Caco-2 (cell line): ENCODE results near the gene ZNF473. TPM values are rescaled to one million over a fixed set of nuclear protein-coding genes. Genes with fewer than 3 reads are reported as not detected.

ENCODE experiments used
- BruUV-seq: library from RNA; stranded (reverse); fragments of 400-500 nt; replicated peaks from 2 replicates; lab custom pipeline; 2021; lab: Mats Ljungman, UMichigan
- CTCF ChIA-PET: fragments of 300-600 bp; sonication (Branson Sonifier 250); formaldehyde crosslinking; loops from one replicate; lab custom pipeline; 2022; ENCODE audit warnings: antibody characterized with exemption; lab: Charles Lee
- POLR2A ChIA-PET: fragments of 300-600 bp; sonication (Branson Sonifier 250); formaldehyde crosslinking; loops from one replicate; lab custom pipeline; 2022; ENCODE audit warnings: antibody characterized with exemption; lab: Charles Lee
- DNase-seq, 2 experiments: peaks; one replicate each; pipeline versions ENCODE4 v3.0.0 to v3.0.0-alpha.2; 2020 to 2022
- H3K27me3 ChIP-seq: replicated peaks from 2 replicates; pipeline ENCODE4 v1.6.0; 2011; ENCODE audit warnings: low read length; ENCODE audit not compliant: control insufficient read depth, insufficient read depth
- H3K36me3 ChIP-seq: 2 replicates; pipeline ENCODE4 v1.5.1; 2011; ENCODE audit warnings: low read length; ENCODE audit not compliant: control insufficient read depth, insufficient read depth
- H3K4me1 ChIP-seq: fragments of 250-450 bp; sonication (Bioruptor Pico); 2 replicates; pipeline ENCODE4 v1.5.1; 2020; ENCODE audit warnings: mild to moderate bottlenecking
- H3K4me3 ChIP-seq: 2 replicates; pipeline ENCODE4 v1.5.1; 2011; ENCODE audit warnings: low read depth, mild to moderate bottlenecking, control low read depth, low read length
- H3K9me3 ChIP-seq: fragments of 250-450 bp; sonication (Bioruptor Pico); 2 replicates; pipeline ENCODE4 v1.5.1; 2020; ENCODE audit warnings: mild to moderate bottlenecking, moderate library complexity
- H3K27ac Mint-ChIP-seq: one replicate; pipeline ENCODE4 v1.8.0; 2022; ENCODE audit warnings: mixed read lengths; ENCODE audit not compliant: unreplicated experiment
- H3K27me3 Mint-ChIP-seq: one replicate; pipeline ENCODE4 v1.8.0; 2022; ENCODE audit warnings: mixed read lengths; ENCODE audit not compliant: insufficient read depth, unreplicated experiment
- H3K36me3 Mint-ChIP-seq: one replicate; pipeline ENCODE4 v1.8.0; 2022; ENCODE audit warnings: mild to moderate bottlenecking, mixed read lengths; ENCODE audit not compliant: insufficient read depth, unreplicated experiment
- H3K4me1 Mint-ChIP-seq: one replicate; pipeline ENCODE4 v1.8.0; 2022; ENCODE audit warnings: low read depth, mixed read lengths; ENCODE audit not compliant: unreplicated experiment
- H3K4me3 Mint-ChIP-seq: one replicate; pipeline ENCODE4 v1.8.0; 2022; ENCODE audit warnings: mild to moderate bottlenecking, moderate library complexity, mixed read lengths; ENCODE audit not compliant: unreplicated experiment
- H3K9me3 Mint-ChIP-seq: one replicate; pipeline ENCODE4 v1.8.0; 2022; ENCODE audit warnings: mixed read lengths; ENCODE audit not compliant: unreplicated experiment
- CTCF ChIP-seq, 2 experiments: fragments of 200-600 bp in 1 of 2; IDR thresholded peaks; 1 replicate in 1 of 2; 2 replicates in 1 of 2; pipeline versions ENCODE4 v1.5.1 to v1.8.0; 2011 to 2022; ENCODE audit warnings: antibody characterized with exemption in 1 of 2, control low read depth in 1 of 2, inconsistent platforms in 1 of 2, low read depth in 1 of 2, low read length in 1 of 2, mild to moderate bottlenecking in 1 of 2, moderate library complexity in 1 of 2; ENCODE audit not compliant: insufficient read depth in 1 of 2, severe bottlenecking in 1 of 2, unreplicated experiment in 1 of 2
- intact Hi-C: fragments of 100-400 bp; cut with micrococcal nuclease; formaldehyde crosslinking; loops from one replicate; pipeline ENCODE4 v1.10.0; 2022; ENCODE audit not compliant: unreplicated experiment
- total RNA-seq: library from RNA; stranded (reverse); gene quantifications from 2 replicates; pipeline ENCODE4 v1.2.3, GENCODE V29; 2022

ZNF473 gene
- total RNA-seq, 1 experiment from 2014 or later: 22.3 TPM

GRCh38 chr19:50058425-50058824 lies 32.6 kb downstream of the ZNF473 start:
- no peak for TF ChIP-seq CTCF (IDR thresholded peaks at IDR 0.05; ENCODE audit: insufficient read depth in 1 of 2, low read depth in 1 of 2, low read length in 1 of 2, severe bottlenecking in 1 of 2, unreplicated experiment in 1 of 2)
- no TSS peak for BruUV-seq
- Mint-ChIP-seq H3K27me3 (no peaks in the 10 kb centered on the region), H3K4me3 (no peak overlapping the region), H3K36me3 (no peaks in the 10 kb centered on the region), H3K27ac (no peak overlapping the region), H3K9me3 (peaks cover 7% of the 10 kb centered on the region), H3K4me1 (no peaks in the 10 kb centered on the region)
- no peak overlapping the region for H3K4me3 ChIP-seq
- no peak for DNase-seq
- POLR2A ChIA-PET: no interaction called here
- intact Hi-C loops: no loop called here
- CTCF ChIA-PET: no interaction called here
- H3K4me1 ChIP-seq: no peaks in the 10 kb centered on the region
- no peaks in the 10 kb centered on the region for H3K36me3 ChIP-seq
- no peaks in the 10 kb centered on the region for H3K27me3 ChIP-seq
- peaks cover 42% of the 10 kb centered on the region for H3K9me3 ChIP-seq

- H3K27me3 Mint-ChIP-seq: no peaks in the 10 kb centered on the region
- POLR2A ChIA-PET: no interaction called here
Observed at GRCh38 chr19:50059045-50059444, 33.2 kb downstream of the ZNF473 start.

GRCh38 chr19:50060107-50060506 lies 34.3 kb downstream of the ZNF473 start:
- Histone ChIP-seq H3K36me3 (no peaks in the 10 kb centered on the region), H3K27me3 (no peaks in the 10 kb centered on the region), H3K4me3 (no peak overlapping the region), H3K9me3 (peaks cover 35% of the 10 kb centered on the region), H3K4me1 (no peaks in the 10 kb centered on the region)
- no peaks in the 10 kb centered on the region for H3K36me3 Mint-ChIP-seq
- peaks cover 7% of the 10 kb centered on the region for H3K9me3 Mint-ChIP-seq
- H3K27ac Mint-ChIP-seq: no peak overlapping the region
- no peak overlapping the region for H3K4me3 Mint-ChIP-seq
- DNase-seq: no peak
- H3K27me3 Mint-ChIP-seq: peaks cover under 1% of the 10 kb centered on the region
- TF ChIP-seq CTCF (IDR thresholded peaks at IDR 0.05; ENCODE audit: insufficient read depth in 1 of 2, low read depth in 1 of 2, low read length in 1 of 2, severe bottlenecking in 1 of 2, unreplicated experiment in 1 of 2): no peak
- POLR2A ChIA-PET: no interaction called here
- BruUV-seq: no TSS peak
- intact Hi-C loops: no loop called here
- no peaks in the 10 kb centered on the region for H3K4me1 Mint-ChIP-seq
- CTCF ChIA-PET: interaction anchor here (1.1 kb wide), 1 partner anchor 12 kb away, joined by 4 read pairs; no protein-coding TSS in a partner anchor

More at GRCh38 chr19:50059045-50059444, 33.2 kb downstream of the ZNF473 start:
- CTCF ChIA-PET: no interaction called here
- no peaks in the 10 kb centered on the region for H3K27me3 ChIP-seq
- no peak for TF ChIP-seq CTCF (IDR thresholded peaks at IDR 0.05; ENCODE audit: insufficient read depth in 1 of 2, low read depth in 1 of 2, low read length in 1 of 2, severe bottlenecking in 1 of 2, unreplicated experiment in 1 of 2)
- no peak overlapping the region for H3K27ac Mint-ChIP-seq
- H3K36me3 Mint-ChIP-seq: no peaks in the 10 kb centered on the region
- peaks cover 39% of the 10 kb centered on the region for H3K9me3 ChIP-seq
- no peak for DNase-seq
- peaks cover 7% of the 10 kb centered on the region for H3K9me3 Mint-ChIP-seq
- H3K4me1 Mint-ChIP-seq: no peaks in the 10 kb centered on the region
- H3K4me3 ChIP-seq: no peak overlapping the region
- intact Hi-C loops: no loop called here
- no peak overlapping the region for H3K4me3 Mint-ChIP-seq
- no peaks in the 10 kb centered on the region for H3K4me1 ChIP-seq
- no TSS peak for BruUV-seq
- no peaks in the 10 kb centered on the region for H3K36me3 ChIP-seq
